ENCODE results near the gene MIB2. TPM values are rescaled to one million over a fixed set of nuclear protein-coding genes. Genes with fewer than 3 reads are reported as not detected.

MIB2 gene
- polyA plus RNA-seq, 1 donor from 2014 or later: 106 TPM

DNA sequence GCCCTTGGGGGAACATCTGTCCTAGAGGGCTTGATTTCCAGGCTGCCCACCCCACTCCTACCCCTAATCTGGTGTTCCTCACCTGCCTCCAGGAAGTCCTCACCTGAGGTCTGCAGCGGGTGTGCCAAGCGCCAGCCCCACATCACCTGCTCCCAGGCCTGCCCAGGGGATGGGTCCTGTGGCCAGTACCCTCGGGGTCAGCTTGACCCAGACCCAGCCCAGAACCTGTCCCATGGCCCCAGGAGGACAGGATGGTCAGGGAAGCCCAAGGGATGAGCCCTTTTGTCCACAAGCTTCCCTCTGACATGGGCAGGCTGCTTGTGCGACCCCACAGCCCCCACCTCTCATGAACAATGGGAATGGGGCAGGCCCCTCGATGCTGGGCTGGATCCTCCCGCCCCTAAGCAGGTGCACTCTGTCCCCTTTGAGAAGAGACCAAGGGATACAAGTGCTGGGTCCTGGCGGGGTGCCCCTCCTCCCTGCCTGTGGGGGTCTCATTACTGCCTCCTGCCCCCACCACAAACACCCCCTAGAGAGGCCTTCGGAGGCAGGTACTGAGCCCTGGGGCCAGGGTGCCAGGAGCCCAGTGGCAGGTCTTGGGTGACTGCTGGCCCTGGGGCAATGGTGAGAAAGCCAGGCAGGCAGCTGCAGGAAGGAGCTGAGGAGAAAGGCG lies 3.2 kb downstream of the MIB2 start:
- H3K36me3 ChIP-seq (ENCODE audit: insufficient read depth, low read length): no peaks in the 10 kb centered on the region
- TF ChIP-seq EZH2 (IDR thresholded peaks at IDR 0.05; ENCODE audit: borderline replicate concordance, insufficient read depth, low read length, poor library complexity, severe bottlenecking) (no peak), MXI1 (conservative IDR thresholded peaks at IDR 0.05; ENCODE audit: poor library complexity, severe bottlenecking) (no peak), SMC3 (conservative IDR thresholded peaks at IDR 0.05; ENCODE audit: poor library complexity) (no peak), EP300 (conservative IDR thresholded peaks at IDR 0.05; ENCODE audit: poor library complexity, severe bottlenecking) (no peak), TAF1 (IDR thresholded peaks at IDR 0.05; ENCODE audit: low read depth) (no peak)
- TF ChIP-seq, protein P1, sequence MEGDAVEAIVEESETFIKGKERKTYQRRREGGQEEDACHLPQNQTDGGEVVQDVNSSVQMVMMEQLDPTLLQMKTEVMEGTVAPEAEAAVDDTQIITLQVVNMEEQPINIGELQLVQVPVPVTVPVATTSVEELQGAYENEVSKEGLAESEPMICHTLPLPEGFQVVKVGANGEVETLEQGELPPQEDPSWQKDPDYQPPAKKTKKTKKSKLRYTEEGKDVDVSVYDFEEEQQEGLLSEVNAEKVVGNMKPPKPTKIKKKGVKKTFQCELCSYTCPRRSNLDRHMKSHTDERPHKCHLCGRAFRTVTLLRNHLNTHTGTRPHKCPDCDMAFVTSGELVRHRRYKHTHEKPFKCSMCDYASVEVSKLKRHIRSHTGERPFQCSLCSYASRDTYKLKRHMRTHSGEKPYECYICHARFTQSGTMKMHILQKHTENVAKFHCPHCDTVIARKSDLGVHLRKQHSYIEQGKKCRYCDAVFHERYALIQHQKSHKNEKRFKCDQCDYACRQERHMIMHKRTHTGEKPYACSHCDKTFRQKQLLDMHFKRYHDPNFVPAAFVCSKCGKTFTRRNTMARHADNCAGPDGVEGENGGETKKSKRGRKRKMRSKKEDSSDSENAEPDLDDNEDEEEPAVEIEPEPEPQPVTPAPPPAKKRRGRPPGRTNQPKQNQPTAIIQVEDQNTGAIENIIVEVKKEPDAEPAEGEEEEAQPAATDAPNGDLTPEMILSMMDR (IDR thresholded peaks at IDR 0.05; ENCODE audit: poor library complexity, severe bottlenecking): no peak

DNA sequence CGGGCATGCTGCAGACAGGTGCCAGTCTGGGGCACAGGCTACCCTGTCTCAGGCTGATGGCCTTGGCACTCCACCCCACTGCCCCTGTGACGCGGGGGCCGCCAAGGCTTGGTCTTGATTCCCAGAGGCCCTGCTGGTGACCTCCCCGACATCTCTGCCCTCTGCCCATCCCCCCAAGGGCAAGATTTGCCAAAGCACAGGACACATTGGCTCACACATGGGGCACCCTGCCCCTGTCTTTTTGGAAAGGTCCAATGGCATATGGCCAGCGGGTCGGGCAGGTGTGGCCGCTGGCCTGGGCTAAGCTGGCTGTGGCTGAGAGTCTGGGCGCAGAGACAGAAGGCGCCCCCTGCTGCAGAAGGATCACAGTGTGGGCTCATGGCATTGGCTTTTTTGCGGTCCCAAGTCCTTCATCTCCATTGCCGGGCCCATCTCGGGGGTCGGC lies 4.6 kb downstream of the MIB2 start:
- no peaks in the 10 kb centered on the region for H3K27me3 ChIP-seq (ENCODE audit: insufficient read depth, low read depth, low read length)
- no peaks in the 10 kb centered on the region for H4K20me1 ChIP-seq (ENCODE audit: insufficient read depth)
- H3K9ac ChIP-seq (ENCODE audit: low read length): no peak overlapping the region
- H3F3A ChIP-seq (ENCODE audit: insufficient read depth, low read length, poor library complexity, severe bottlenecking): no peaks in the 10 kb centered on the region
- H3K27ac ChIP-seq (ENCODE audit: low read length): no peak overlapping the region
- no peaks in the 10 kb centered on the region for H3K9me2 ChIP-seq (ENCODE audit: insufficient read depth, low read length)
- H3K36me3 ChIP-seq (ENCODE audit: insufficient read depth, low read length): no peaks in the 10 kb centered on the region
- no peak overlapping the region for H3K4me2 ChIP-seq (ENCODE audit: low read length)
- no peak for TF ChIP-seq TAF1 (IDR thresholded peaks at IDR 0.05; ENCODE audit: low read depth)
- TF ChIP-seq, protein P1 (IDR thresholded peaks at IDR 0.05; ENCODE audit: poor library complexity, severe bottlenecking): peak; percentile 11
- no peak overlapping the region for H2AFZ ChIP-seq (ENCODE audit: low read depth, low read length)
- H3K79me2 ChIP-seq (replicated peaks; ENCODE audit: insufficient read depth, low read length): no peaks in the 10 kb centered on the region
- H3K4me3 ChIP-seq (ENCODE audit: low read length): no peak overlapping the region
- H3K9me3 ChIP-seq (ENCODE audit: low read length): no peaks in the 10 kb centered on the region

More for the DNA sequence above, 3.2 kb downstream of the MIB2 start:
- Histone ChIP-seq H3K9ac (ENCODE audit: low read length) (no peak overlapping the region), H3K9me2 (ENCODE audit: insufficient read depth, low read length) (no peaks in the 10 kb centered on the region), H2AFZ (ENCODE audit: low read depth, low read length) (no peak overlapping the region), H3K4me3 (ENCODE audit: low read length) (no peak overlapping the region), H3K9me3 (ENCODE audit: low read length) (no peaks in the 10 kb centered on the region), H3K79me2 (replicated peaks; ENCODE audit: insufficient read depth, low read length) (peaks cover 12% of the 10 kb centered on the region), H3K27me3 (ENCODE audit: insufficient read depth, low read depth, low read length) (no peaks in the 10 kb centered on the region), H3F3A (ENCODE audit: insufficient read depth, low read length, poor library complexity, severe bottlenecking) (no peaks in the 10 kb centered on the region), H3K27ac (ENCODE audit: low read length) (no peak overlapping the region), H3K4me2 (ENCODE audit: low read length) (no peak overlapping the region), H4K20me1 (ENCODE audit: insufficient read depth) (no peaks in the 10 kb centered on the region)

DNA sequence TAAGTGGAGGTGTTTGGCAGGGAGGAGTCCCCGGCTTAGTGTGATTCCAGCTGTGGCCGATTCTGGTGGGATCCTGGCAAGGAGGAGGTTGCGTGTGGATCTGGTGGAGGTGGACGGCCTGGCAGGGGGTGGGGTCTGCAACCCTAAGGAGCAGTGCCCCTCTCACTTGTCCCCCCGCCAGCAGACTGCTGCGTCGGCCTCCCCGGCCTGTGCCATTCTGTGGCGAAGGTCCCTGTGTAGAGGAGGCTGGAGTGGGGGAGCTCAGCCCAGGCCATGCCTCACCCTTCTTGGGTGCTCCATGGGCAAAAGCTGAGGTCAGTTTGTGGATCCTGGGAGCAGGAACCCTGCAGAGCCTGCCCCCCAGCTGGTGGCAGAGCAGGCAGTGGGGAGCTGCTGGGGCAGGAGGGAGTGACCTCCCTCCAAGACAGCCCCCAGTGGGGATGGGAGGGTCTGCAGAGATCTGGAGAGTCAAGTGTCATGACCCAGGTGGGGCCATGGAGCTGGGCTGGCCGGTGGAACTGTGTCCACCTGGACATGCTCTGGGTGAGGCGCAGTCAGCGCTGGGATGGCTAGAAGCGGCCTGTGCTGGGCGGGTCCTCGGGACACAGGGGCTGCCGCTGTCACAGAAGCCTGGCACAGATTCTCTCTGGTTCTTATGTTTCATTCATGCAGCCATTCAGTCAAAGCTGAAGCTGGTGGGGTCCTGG lies 5.3 kb downstream of the MIB2 start:
- Histone ChIP-seq H3K27me3 (ENCODE audit: insufficient read depth, low read depth, low read length) (no peaks in the 10 kb centered on the region), H3F3A (ENCODE audit: insufficient read depth, low read length, poor library complexity, severe bottlenecking) (no peaks in the 10 kb centered on the region), H3K27ac (ENCODE audit: low read length) (no peak overlapping the region), H3K9me2 (ENCODE audit: insufficient read depth, low read length) (no peaks in the 10 kb centered on the region), H3K36me3 (ENCODE audit: insufficient read depth, low read length) (no peaks in the 10 kb centered on the region), H3K79me2 (replicated peaks; ENCODE audit: insufficient read depth, low read length) (no peaks in the 10 kb centered on the region), H4K20me1 (ENCODE audit: insufficient read depth) (no peaks in the 10 kb centered on the region), H3K4me3 (ENCODE audit: low read length) (no peak overlapping the region), H3K9ac (ENCODE audit: low read length) (no peak overlapping the region), H3K4me2 (ENCODE audit: low read length) (no peak overlapping the region), H3K9me3 (ENCODE audit: low read length) (no peaks in the 10 kb centered on the region), H2AFZ (ENCODE audit: low read depth, low read length) (no peak overlapping the region)
- no peak for TF ChIP-seq SMC3 (conservative IDR thresholded peaks at IDR 0.05; ENCODE audit: poor library complexity)
- no peak for TF ChIP-seq RAD21 (conservative IDR thresholded peaks at IDR 0.05)
- TF ChIP-seq, protein P2, sequence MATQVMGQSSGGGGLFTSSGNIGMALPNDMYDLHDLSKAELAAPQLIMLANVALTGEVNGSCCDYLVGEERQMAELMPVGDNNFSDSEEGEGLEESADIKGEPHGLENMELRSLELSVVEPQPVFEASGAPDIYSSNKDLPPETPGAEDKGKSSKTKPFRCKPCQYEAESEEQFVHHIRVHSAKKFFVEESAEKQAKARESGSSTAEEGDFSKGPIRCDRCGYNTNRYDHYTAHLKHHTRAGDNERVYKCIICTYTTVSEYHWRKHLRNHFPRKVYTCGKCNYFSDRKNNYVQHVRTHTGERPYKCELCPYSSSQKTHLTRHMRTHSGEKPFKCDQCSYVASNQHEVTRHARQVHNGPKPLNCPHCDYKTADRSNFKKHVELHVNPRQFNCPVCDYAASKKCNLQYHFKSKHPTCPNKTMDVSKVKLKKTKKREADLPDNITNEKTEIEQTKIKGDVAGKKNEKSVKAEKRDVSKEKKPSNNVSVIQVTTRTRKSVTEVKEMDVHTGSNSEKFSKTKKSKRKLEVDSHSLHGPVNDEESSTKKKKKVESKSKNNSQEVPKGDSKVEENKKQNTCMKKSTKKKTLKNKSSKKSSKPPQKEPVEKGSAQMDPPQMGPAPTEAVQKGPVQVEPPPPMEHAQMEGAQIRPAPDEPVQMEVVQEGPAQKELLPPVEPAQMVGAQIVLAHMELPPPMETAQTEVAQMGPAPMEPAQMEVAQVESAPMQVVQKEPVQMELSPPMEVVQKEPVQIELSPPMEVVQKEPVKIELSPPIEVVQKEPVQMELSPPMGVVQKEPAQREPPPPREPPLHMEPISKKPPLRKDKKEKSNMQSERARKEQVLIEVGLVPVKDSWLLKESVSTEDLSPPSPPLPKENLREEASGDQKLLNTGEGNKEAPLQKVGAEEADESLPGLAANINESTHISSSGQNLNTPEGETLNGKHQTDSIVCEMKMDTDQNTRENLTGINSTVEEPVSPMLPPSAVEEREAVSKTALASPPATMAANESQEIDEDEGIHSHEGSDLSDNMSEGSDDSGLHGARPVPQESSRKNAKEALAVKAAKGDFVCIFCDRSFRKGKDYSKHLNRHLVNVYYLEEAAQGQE (IDR thresholded peaks at IDR 0.05; ENCODE audit: borderline replicate concordance): no peak
- TF ChIP-seq EP300 (conservative IDR thresholded peaks at IDR 0.05; ENCODE audit: poor library complexity, severe bottlenecking): no peak
- TF ChIP-seq MXI1 (conservative IDR thresholded peaks at IDR 0.05; ENCODE audit: poor library complexity, severe bottlenecking): no peak
- no peak for TF ChIP-seq TAF1 (IDR thresholded peaks at IDR 0.05; ENCODE audit: low read depth)
- TF ChIP-seq, protein P1 (IDR thresholded peaks at IDR 0.05; ENCODE audit: poor library complexity, severe bottlenecking): no peak
- no peak for TF ChIP-seq EZH2 (IDR thresholded peaks at IDR 0.05; ENCODE audit: borderline replicate concordance, insufficient read depth, low read length, poor library complexity, severe bottlenecking)
- TF ChIP-seq POLR2AphosphoS5 (IDR thresholded peaks at IDR 0.05): no peak
